GM18951 (cell line): ENCODE measurements around the gene FCN2.
"Not testable (repeated sequence)": the region's sequence is repeated elsewhere in the genome, so short reads cannot be mapped to it uniquely, and the experiment has no call there.

Source experiments
- POLR2A ChIP-seq: IDR thresholded peaks from 4 replicates; pipeline ENCODE4 v1.6.1; 2011; ENCODE audit warnings: mild to moderate bottlenecking; ENCODE audit not compliant: insufficient read length, insufficient read depth; ENCODE audit errors: extremely low read depth
- in situ Hi-C: fragments of 300-500 bp; cut with MboI; formaldehyde crosslinking; loops from one replicate; pipeline ENCODE4 v1.12.0; 2022; ENCODE audit warnings: low sequenced_read_pairs, mixed read lengths, inconsistent platforms; ENCODE audit not compliant: unreplicated experiment

FCN2 gene

DNA sequence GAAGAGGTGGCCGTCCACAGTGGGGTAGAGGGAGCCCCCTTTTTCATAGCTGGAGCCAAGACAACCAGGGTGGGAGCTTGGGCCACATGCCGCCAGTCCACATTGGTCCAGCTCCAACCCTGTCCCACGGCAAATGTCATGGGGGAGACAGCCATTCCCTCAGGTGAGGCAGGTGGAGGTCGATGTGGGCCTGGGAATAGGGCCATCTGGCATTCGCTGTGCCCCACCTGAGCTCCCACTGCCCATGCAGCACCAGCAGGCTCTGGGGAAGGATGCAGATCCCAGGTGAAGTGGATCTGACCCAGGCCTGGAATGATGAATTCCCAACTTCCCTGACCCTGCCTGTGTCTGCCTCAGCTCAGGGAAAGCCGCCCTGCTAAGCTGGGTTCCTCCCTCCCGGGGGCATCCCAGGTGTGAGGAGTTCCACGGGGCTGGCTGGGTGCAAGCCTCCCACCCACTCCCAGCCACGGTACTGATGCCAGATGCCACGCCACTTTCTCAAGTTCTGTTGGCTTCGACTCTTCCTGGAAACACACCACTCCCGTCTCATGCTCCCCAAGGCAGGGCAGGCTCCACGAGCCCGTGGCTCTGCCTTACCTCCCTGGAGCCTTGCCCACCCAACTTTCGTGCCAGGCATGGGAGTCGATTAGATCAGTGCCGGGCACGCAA lies 25.2 kb upstream of the FCN2 start:
- in situ Hi-C loops: no loop called here

DNA sequence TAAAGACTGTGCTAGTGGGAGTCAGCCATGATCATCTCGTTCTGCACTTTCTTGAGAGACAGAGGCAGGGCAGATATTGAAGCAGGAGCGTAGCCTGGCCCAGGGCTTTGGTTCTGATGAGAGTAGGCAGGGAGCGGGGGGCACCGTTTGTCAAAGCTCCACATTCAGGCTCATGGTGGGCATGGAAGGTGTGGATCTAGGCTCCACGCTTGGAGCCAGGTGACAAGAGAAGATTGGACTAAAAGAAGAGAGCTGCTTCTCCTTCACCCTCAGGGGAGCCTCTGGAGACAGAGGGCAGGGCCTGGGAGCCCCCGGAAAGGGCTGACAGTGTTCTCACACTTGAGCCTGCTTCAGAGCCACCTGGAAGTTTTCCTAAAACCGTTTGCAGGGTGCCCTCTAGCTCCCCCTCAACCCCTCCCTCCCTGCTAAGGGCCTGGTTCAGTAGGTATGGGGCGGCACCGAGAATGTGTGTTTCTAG lies 24.7 kb upstream of the FCN2 start:
- in situ Hi-C loops: no loop called here
- no peak for TF ChIP-seq POLR2A

More for the DNA sequence above, 25.2 kb upstream of the FCN2 start:
- no peak for TF ChIP-seq POLR2A

DNA sequence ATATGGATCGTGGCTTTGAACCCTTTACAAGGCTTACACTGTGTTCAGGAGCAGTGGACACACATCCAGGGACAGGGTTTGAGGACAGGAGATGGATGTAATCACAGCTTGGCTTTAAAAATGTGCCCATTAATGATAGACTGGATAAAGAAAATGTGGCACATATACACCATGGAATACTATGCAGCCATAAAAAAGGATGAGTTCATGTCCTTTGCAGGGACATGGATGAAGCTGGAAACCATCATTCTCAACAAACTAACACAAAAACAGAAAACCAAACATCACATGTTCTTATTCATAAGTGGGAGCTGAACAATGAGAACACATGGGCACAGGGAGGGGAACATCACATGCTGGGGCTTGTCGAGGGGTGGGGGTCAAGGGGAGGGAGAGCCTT lies 23.2 kb upstream of the FCN2 start:
- in situ Hi-C loops: not testable (repeated sequence)

DNA sequence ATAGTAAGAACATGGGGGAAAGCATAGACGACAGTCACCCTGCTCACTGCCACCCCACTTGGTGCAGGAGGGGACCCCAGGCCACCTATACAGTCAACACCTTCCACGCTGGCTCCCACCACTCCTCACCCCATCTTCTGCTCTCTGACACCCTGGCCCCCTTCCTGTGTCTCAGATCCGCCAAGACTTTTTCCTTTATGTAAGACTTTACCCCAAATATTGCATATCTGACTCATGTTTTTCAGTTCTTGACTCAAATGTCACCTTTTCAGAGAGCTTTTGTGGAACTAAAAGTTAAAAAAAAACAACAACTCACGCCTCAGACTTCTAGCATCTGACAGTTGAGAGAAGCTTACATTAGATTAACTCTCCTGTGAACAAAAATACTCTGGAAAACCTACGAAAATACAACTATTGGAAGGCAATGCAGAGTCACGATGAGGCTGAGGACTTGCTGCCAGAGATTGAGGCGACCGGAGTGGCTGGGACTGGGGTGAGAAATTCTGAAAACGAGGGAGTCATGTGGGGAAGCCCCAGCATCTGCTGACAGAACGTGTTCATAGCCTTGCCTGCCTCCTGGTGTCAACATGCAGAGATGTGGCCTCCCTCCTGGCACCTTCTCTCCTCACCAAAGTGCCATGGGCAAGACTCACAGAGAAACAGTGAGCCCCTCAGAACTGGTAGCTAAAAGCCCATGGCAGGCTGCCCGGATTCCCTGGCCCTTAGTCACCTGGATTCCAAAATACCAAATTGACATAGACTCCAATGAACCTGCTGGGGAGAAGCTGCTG lies 22.4 kb upstream of the FCN2 start:
- in situ Hi-C loops: no loop called here
- TF ChIP-seq POLR2A: no peak

DNA sequence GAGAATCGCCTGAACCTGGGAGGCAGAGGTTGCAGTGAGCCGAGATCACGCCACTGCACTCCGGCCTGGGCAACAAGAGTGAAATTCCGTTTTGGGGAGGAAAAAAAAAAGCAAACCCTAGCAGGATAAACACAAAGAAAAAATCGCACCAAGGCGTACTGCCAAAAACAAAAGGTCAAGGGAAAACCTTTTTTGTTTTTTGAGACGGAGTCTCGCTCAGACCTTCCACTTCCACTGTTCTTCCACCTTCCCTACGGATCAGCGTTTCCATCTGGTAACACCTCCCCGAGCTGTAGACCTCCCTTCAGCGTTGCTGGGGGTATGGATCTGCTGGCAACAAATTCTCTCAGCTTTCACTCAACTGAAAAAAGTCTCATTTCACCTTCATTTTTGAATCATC lies 20.1 kb upstream of the FCN2 start:
- in situ Hi-C loops: no loop called here
- no peak for TF ChIP-seq POLR2A

DNA sequence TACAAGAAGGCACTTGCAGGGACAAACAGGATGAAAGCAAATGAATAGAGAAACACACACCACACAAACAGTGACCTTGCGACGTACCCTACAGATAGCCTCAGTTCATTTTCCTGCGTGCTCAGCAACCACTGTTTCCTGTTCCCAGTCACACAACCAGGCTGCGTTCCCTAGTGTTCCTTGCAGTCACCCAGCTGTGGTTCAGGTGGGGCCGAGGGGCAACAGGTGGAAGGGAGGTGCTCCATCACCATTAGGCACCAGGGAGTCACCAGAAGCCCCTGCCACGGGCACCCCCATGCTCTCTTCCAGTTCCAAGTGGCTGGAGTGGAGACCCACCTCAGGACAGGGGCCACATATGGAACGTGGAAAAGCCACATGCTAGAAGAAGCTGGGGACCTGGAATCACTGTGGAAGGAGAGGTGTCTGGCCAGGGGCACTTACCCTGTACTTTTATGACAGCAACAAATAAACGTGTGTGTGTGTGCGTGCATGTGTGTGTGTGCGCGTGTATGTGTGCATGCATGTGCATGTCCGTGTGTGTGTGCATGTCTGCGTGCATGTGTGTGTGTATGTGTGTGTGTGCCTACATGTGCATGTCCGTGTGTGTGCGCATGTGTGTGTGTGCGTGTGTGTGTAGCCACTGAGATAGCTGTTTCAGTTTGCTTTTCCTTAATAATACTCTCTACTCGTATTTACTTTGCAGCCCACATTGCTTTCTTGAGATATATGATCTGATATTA lies 18.8 kb upstream of the FCN2 start:
- no peak for TF ChIP-seq POLR2A
- in situ Hi-C loops: no loop called here

DNA sequence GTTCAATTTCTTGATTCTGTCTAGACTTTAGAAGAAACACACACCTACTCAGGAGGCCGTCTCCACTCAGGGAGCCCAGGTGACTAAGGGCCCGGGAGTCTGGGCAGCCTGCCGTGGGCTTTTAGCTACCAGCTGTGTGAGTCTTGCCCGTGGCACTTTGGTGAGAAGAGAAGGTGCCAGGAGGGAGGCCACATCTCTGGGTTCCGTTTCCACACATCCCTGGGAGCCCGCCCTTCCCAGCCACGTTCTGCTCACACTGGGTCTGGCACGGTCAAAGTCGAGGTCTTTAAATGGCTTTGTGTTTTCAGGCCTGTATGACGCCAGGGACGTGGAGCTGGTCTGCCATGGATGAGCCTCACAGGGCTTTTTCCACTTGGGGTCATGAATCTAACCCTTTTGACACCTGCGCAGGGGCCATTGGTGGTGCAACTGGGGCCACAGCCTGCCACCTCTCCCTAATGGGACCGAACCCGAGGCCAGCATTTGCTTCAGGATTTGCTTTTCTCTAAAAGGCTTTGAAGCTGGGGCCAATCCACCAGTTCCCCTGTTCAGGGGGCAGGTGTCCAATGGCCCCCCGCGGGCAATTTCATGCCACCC lies 17.2 kb upstream of the FCN2 start:
- no peak for TF ChIP-seq POLR2A
- in situ Hi-C loops: no loop called here

DNA sequence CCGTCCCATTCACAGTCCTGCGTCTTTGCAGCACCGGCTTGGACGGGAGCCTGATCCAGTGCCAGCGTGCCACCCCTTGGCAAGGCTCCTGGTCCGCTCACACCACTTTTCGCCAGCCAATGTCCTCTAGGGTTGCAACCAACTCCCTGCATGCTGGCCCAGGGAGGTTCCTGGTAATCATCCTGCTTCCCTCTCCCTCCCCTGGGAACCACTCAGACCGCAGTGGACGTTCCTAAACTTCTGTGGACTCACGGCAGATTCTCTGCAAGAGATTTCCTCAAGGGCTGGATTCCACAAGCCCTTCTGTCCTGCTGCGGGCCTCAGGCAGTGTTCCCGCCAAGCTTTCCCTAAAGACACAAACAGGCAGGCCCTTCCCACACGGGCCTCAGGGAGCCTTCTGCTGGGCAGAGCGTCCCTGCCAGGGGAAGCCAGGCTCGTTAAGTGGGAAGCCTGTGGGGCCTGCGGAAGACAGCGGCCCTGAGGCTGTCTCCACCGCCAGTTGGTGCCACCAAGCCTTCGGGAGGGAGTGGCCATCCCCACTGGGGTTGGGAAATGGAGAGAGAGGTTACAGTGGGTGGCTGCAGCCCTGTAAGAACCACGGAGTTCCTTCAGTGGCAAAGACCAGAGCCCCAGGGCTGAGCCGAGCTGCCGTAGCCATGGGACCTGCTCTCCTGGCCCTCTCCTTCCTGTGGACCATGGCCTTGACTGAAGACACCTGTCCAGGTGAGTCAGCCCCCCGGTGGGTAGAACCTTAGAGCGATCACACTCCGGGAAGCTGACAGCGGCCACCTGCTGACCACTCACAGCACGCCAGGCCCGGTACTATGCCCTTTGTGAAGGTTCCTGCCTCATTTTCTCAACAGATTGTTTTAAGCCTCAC lies 16.4 kb upstream of the FCN2 start:
- in situ Hi-C loops: no loop called here
- no peak for TF ChIP-seq POLR2A

DNA sequence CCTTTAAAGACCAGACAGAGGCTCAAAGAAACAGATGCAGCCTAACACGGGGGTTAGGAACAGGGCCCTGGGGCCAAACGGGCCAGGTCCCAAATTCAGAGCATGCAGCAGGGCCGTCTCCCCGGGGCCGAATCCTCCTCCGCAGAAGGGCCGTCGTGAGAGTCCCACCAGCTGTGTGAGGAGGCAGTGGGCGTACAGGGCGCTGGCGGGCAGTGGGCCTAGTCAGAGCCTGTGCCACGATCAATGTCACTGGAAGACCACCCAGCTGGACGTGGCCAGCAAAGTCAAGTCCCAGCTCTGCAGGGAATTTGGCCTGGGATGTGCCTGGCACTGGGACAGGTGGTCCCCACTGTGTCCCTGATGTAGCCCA lies 15.8 kb upstream of the FCN2 start:
- in situ Hi-C loops: no loop called here
- TF ChIP-seq POLR2A: no peak

DNA sequence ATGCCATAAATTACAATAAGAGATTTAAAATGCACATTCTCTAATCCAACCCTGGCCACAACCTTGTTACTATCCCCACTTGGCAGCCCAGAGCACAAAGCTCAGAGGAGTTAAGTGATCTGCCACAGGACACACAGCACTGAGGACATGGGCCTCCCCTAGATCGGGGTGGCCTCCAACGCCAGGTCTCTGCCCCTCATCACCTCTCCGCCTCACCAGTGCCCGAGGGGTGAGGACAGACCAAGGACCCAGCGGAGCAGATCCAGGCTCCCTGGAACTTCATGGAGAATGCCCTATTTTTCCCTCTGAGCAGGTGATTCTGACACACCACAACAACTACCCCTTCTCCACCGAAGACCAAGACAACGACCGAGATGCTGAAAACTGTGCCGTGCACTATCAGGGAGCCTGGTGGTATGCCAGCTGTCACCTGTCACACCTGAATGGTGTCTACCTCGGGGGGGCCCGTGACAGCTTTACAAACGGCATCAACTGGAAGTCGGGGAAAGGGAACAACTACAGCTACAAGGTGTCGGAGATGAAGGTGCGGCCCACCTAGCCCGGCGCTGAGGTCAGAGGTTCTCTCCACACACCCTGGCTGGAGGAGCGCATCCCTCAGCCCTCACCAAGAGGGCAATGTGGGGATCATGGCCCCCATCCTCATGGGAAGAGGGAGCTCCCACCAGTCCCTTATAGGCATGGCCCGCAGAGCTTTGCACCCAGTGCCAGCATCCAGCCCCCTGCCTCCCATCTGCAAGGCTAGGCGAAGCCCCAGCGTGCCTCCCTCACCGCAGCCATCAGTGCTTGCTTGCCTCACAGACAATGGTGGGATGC lies 12.5 kb upstream of the FCN2 start:
- no peak for TF ChIP-seq POLR2A
- in situ Hi-C loops: no loop called here

DNA sequence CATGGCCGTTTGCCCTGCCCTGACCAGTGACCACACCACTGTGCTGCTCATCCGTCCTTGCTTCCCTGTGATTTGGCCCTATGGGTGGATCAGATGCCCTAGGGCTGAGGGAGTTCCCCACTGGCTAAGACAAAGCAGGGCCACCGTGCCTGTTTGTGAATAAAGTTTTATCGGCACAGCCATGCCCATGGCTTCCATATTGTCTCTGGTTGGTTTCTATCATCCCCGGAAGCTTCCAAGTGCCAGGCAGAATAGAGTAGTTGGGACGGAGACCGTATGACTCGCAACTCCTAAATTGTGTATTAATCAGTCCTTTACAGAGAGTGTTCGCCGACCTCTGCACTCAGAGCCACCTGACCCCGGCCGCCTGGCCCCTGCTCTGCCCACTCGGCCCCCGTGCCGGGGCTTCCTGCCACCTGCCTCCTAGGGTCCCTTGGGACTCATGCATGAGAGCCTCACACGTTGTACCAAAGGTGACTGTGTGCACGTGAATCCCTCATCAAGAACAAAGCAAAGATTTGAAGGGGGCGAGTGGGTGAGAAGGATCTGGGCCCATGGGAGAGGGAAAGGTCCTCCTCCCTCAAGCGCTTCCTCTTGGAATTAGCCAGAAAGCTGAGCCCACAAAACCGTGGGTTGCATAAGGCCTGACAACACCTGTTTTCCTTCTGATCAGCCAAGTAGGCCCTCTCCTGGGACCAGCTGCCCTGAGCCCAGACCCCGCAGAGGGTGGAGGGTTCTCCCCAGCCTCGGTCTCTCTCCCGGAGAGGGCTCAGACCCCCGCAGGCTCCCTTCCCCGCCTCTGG lies 11.7 kb upstream of the FCN2 start:
- no peak for TF ChIP-seq POLR2A
- in situ Hi-C loops: no loop called here
